GM12878 (cell line): ENCODE results near the gene IVD. TPM values are rescaled to one million over a fixed set of nuclear protein-coding genes. Genes with fewer than 3 reads are reported as not detected.

ENCODE experiments used
- ATAC-seq: fragments of 200-7000 bp; cut with Tn5 transposase; 3 replicates; pipeline ENCODE4 v1.9.1; 2020; ENCODE audit warnings: mild to moderate bottlenecking, moderate library complexity
- BruUV-seq: library from RNA; stranded (reverse); fragments of 400-500 nt; replicated peaks from 2 replicates; lab custom pipeline; 2021; lab: Mats Ljungman, UMichigan
- CTCF ChIA-PET: fragments of 300-600 bp; sonication (Branson Sonifier 250); formaldehyde crosslinking; extraction: SDS; loops from one replicate; lab custom pipeline; 2021; ENCODE audit warnings: inconsistent platforms; lab: Yijun Ruan, JAX
- POLR2A ChIA-PET: fragments of 350-600 bp; formaldehyde crosslinking; extraction: SDS; loops from one replicate; lab custom pipeline; 2021; ENCODE audit warnings: inconsistent platforms; lab: Charles Lee
- RAD21 ChIA-PET: fragments of 300-600 bp; sonication (Branson Sonifier 250); formaldehyde crosslinking; loops from one replicate; lab custom pipeline; 2023; ENCODE audit warnings: antibody characterized with exemption; ENCODE audit not compliant: unreplicated experiment; lab: Charles Lee
- SMC1A ChIA-PET: fragments of 300-600 bp; sonication (Branson Sonifier 250); formaldehyde crosslinking; loops from one replicate; lab custom pipeline; 2023; ENCODE audit not compliant: unreplicated experiment, uncharacterized antibody; lab: Charles Lee
- DNase-seq: peaks from one replicate; pipeline ENCODE4 v3.0.0-alpha.2; 2011; ENCODE audit warnings: low read depth, low spot score
- FAIRE-seq: peaks from 3 replicates; lab custom pipeline; 2011; peaks lifted over from hg19 to GRCh38; lab: Jason Lieb, UNC
- H2AFZ ChIP-seq: 2 replicates; pipeline ENCODE4 v1.6.0; 2011; ENCODE audit warnings: low read depth, low read length, control low read depth; ENCODE audit not compliant: control insufficient read depth
- H3K27ac ChIP-seq: 2 replicates; pipeline ENCODE4 v1.5.1; 2011; ENCODE audit warnings: control low read depth; ENCODE audit not compliant: control insufficient read depth, insufficient read depth
- H3K27me3 ChIP-seq, 2 experiments: replicated peaks in 1 of 2; 2 replicates each; pipeline versions ENCODE4 v1.6.0 to v1.6.1; 2011; ENCODE audit warnings: low read length in 1 of 2; ENCODE audit not compliant: control insufficient read depth in 2 of 2, insufficient read depth in 2 of 2
- H3K36me3 ChIP-seq, 2 experiments: 2 replicates each; pipeline ENCODE4 v1.5.1; 2011; ENCODE audit warnings: low read length in 1 of 2; ENCODE audit not compliant: control insufficient read depth in 2 of 2, insufficient read depth in 2 of 2
- H3K4me1 ChIP-seq: 2 replicates; pipeline ENCODE4 v1.6.1; 2011; ENCODE audit warnings: mild to moderate bottlenecking, low read length, moderate library complexity, mixed read lengths; ENCODE audit not compliant: control insufficient read depth, insufficient read depth
- H3K4me2 ChIP-seq: 2 replicates; pipeline ENCODE4 v1.6.0; 2011; ENCODE audit warnings: control low read depth; ENCODE audit not compliant: control insufficient read depth, insufficient read depth
- H3K4me3 ChIP-seq: fragments of 200-600 bp; sonication (generic); 2 replicates; pipeline ENCODE4 v1.5.1; 2016
- H3K79me2 ChIP-seq: 2 replicates; pipeline ENCODE4 v1.6.0; 2011; ENCODE audit warnings: low read length; ENCODE audit not compliant: control insufficient read depth, insufficient read depth
- H3K9ac ChIP-seq: 2 replicates; pipeline ENCODE4 v1.8.0; 2011; ENCODE audit warnings: low read length, control low read depth, mixed read lengths; ENCODE audit not compliant: control insufficient read depth, insufficient read depth
- H3K9me3 ChIP-seq: replicated peaks from 3 replicates; pipeline ENCODE4 v1.5.1; 2011; ENCODE audit warnings: mild to moderate bottlenecking, low read length; ENCODE audit not compliant: control insufficient read depth, insufficient read depth
- H4K20me1 ChIP-seq: 2 replicates; pipeline ENCODE4 v1.6.0; 2011; ENCODE audit not compliant: control insufficient read depth, insufficient read depth
- IRF4 ChIP-seq: IDR thresholded peaks from 2 replicates; pipeline ENCODE4 v1.6.1; 2011; ENCODE audit warnings: low read depth, low read length
- NFIC ChIP-seq: IDR thresholded peaks from 2 replicates; pipeline ENCODE4 v1.6.1; 2012; ENCODE audit warnings: low read depth, mild to moderate bottlenecking, inconsistent platforms, low read length, moderate library complexity
- NR2C1 ChIP-seq: fragments of 450-650 bp; IDR thresholded peaks from 2 replicates; pipeline ENCODE4 v1.6.1; 2017; ENCODE audit warnings: antibody characterized with exemption, mild to moderate bottlenecking, moderate library complexity
- POLR2AphosphoS2 ChIP-seq: IDR thresholded peaks from 2 replicates; pipeline ENCODE4 v1.6.1; 2011; ENCODE audit warnings: low read depth, mild to moderate bottlenecking, low read length, improper control_type of control experiment, moderate library complexity
- POU2F2 ChIP-seq: IDR thresholded peaks from 3 replicates; pipeline ENCODE4 v1.6.1; 2011; ENCODE audit warnings: low read depth, mild to moderate bottlenecking, low read length, borderline replicate concordance
- RB1 ChIP-seq: fragments of 450-650 bp; formaldehyde crosslinking; IDR thresholded peaks from 2 replicates; pipeline ENCODE4 v1.6.1; 2017; ENCODE audit warnings: mild to moderate bottlenecking, borderline replicate concordance
- RUNX3 ChIP-seq: IDR thresholded peaks from 2 replicates; pipeline ENCODE4 v1.6.1; 2012; ENCODE audit warnings: low read length, inconsistent platforms
- WGBS: methylation state at CpG from one replicate; pipeline ENCODE4 v1.1.6; 2016; ENCODE audit warnings: low lambda C conversion rate; ENCODE audit not compliant: insufficient replicate concordance, insufficient coverage; ENCODE audit errors: missing lambda C conversion rate; 5-methylcytosine and 5-hydroxymethylcytosine counted together
- in situ Hi-C: fragments of 300-500 bp; cut with MboI; formaldehyde crosslinking; loops from 9 replicates; pipeline ENCODE4 v1.14.3; 2018; ENCODE audit warnings: mixed read lengths
- intact Hi-C: fragments of 100-400 bp; cut with micrococcal nuclease; formaldehyde crosslinking; loops from one replicate; pipeline ENCODE4 v1.14.2; 2022; ENCODE audit not compliant: unreplicated experiment
- polyA plus RNA-seq, 11 experiments: library from polyadenylated mRNA; depleted of rRNA in 4 of 11; unstranded in 6 of 11; stranded (reverse) in 5 of 11; fragments of >200 nt; fragmentation: Nextera tagmentation in 4 of 11; fragmentation: Illumina TruSeq in 1 of 11; extraction: Ambion mirVana in 4 of 11; extraction: Trizol in 1 of 11; gene quantifications; 1 replicate in 1 of 11; 2 replicates in 10 of 11; pipeline versions ENCODE4 v1.2.1 to v1.2.3, GENCODE V29; 2011 to 2016; ENCODE audit warnings: inconsistent platforms in 2 of 11, missing spikeins in 2 of 11, low read depth in 1 of 11
- total RNA-seq, 4 experiments: library from RNA; depleted of rRNA in 3 of 4; stranded (reverse); fragments of >200 nt in 3 of 4; fragmentation: Illumina TruSeq in 1 of 4; extraction: Trizol in 1 of 4; gene quantifications; 2 replicates each; pipeline versions ENCODE4 v1.2.1 to v1.2.3, GENCODE V29; 2013 to 2021
- TF ChIP-seq, protein P1 (sequence below): fragments of 450-650 bp; IDR thresholded peaks from 2 replicates; pipeline ENCODE4 v1.6.1; 2016; ENCODE audit warnings: mild to moderate bottlenecking

IVD gene
- total and polyA plus RNA-seq, 10 of the 15 experiments (the other 5 are each of a cell fraction or from before 2014, with no cell fraction given): 5.3 to 59.8 (median 45.7) TPM

DNA sequence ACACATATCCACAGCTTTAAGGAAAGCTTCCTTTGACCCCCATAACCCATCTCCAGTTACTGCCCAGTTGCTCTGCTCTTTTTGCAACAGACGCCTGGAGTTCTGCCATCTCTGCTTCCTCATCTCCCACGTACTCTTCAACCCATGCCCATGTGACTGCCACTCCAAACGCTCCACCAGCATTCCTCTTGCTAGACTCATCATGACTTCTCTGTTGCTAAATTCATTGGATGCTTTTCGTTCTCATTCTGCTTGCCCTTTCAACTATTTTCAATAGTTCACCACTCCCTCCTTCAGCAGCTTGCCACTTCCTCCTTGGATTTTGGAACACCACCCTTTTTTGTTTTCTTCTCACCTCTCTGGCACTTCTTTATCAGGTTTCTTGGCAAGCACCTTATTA is 25.7 kb upstream of the IVD start:
- no peaks in the 10 kb centered on the region for H3K36me3 ChIP-seq
- ChIA-PET RAD21 (no interaction called here), POLR2A (interaction anchor here (0.6 kb wide), 1 partner anchor 526 kb away, joined by 9 read pairs; no protein-coding TSS in a partner anchor), SMC1A (no interaction called here), CTCF (interaction anchor here (1.0 to 1.5 kb wide), 2 partner anchors 8 to 27 kb away, joined by 4 read pairs; no protein-coding TSS in a partner anchor)
- FAIRE-seq: no peak
- peaks cover 19% of the 10 kb centered on the region for H3K79me2 ChIP-seq
- no peak overlapping the region for H3K4me2 ChIP-seq
- H4K20me1 ChIP-seq: no peaks in the 10 kb centered on the region
- no peak for TF ChIP-seq POU2F2
- no peak for TF ChIP-seq NR2C1
- TF ChIP-seq POLR2AphosphoS2: no peak
- no peak for TF ChIP-seq RB1
- no peak for TF ChIP-seq RUNX3
- no peak for TF ChIP-seq IRF4
- no peak for TF ChIP-seq NFIC
- TF ChIP-seq, protein P1, sequence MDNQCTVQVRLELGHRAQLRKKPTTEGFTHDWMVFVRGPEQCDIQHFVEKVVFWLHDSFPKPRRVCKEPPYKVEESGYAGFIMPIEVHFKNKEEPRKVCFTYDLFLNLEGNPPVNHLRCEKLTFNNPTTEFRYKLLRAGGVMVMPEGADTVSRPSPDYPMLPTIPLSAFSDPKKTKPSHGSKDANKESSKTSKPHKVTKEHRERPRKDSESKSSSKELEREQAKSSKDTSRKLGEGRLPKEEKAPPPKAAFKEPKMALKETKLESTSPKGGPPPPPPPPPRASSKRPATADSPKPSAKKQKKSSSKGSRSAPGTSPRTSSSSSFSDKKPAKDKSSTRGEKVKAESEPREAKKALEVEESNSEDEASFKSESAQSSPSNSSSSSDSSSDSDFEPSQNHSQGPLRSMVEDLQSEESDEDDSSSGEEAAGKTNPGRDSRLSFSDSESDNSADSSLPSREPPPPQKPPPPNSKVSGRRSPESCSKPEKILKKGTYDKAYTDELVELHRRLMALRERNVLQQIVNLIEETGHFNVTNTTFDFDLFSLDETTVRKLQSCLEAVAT: no peak
- in situ Hi-C loops: no loop called here
- peaks cover 3% of the 10 kb centered on the region; the same call in 1 of the 2 replicates for H3K4me1 ChIP-seq
- no peak for ATAC-seq
- H3K4me3 ChIP-seq: no peak overlapping the region
- no peak overlapping the region for H3K27ac ChIP-seq
- no peak for DNase-seq
- H3K9ac ChIP-seq: no peak overlapping the region
- H3K9me3 ChIP-seq: no peaks in the 10 kb centered on the region
- 23% methylated on average over 4 of the region's 4 CpGs for WGBS
- intact Hi-C loops: no loop called here
- BruUV-seq: no TSS peak
- H2AFZ ChIP-seq: no peak overlapping the region
- no peaks in the 10 kb centered on the region for H3K27me3 ChIP-seq
